Measurements from ENCODE around the gene FRMD5. TPM values are rescaled to one million over a fixed set of nuclear protein-coding genes. Genes with fewer than 3 reads are reported as not detected.
"Not testable (repeated sequence)": the region's sequence is repeated elsewhere in the genome, so short reads cannot be mapped to it uniquely, and the experiment has no call there.

The FRMD5 gene
- total RNA-seq, 1 experiment from 2014 or later = not detected

DNA sequence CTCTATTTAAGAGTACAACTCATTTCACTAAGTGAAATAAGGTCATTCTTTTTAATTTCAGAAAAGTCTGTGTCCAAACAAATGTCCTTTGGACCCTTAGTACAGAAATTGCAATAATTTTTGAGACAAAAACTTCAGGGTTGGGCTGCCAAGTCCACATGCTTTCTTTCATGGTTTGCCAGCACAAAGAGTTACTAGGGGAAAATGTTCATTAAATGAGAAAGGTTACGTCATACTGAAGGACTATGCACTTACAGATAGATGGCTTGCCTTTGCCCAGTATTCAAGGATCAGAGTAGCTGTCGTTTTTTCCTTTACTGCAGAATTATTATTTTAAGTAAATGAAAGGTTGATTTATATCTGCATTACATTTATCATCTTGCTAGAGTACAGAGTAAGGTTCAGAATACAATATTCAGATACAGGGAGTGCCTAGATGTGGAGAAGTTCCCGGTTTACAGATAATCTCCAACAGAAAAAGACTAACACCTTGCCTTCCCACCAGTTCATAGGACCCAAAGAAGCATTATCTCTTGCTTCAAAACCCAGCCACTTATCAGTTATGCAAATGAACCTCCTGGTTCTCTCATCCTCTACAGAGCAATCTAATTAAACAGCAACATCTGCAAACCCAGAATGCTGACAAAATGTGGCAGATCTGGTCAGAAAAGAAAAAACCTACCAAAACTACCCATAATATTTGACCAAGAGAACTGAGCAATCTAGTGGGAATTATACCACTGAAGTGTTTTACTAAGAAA, 179.3 kb downstream of the FRMD5 start:
- H3K9ac ChIP-seq (ENCODE audit: low read length) = no peak overlapping the region
- no peaks in the 10 kb centered on the region for H3K27me3 ChIP-seq (ENCODE audit: low read length)
- H4K20me1 ChIP-seq (ENCODE audit: insufficient read depth, low read depth, low read length) = no peaks in the 10 kb centered on the region
- DNase-seq = no peak
- H3K9me2 ChIP-seq (replicated peaks; ENCODE audit: insufficient read depth, low read length) = no peaks in the 10 kb centered on the region
- H2AFZ ChIP-seq (ENCODE audit: low read length) = peak overlapping the region; percentile 30; the same call in 1 of the 2 replicates
- no peak overlapping the region for H3K4me3 ChIP-seq (ENCODE audit: low read length)
- H3K27ac ChIP-seq (ENCODE audit: low read length) = no peak overlapping the region
- H3K9me3 ChIP-seq (ENCODE audit: low read length) = no peaks in the 10 kb centered on the region
- no peaks in the 10 kb centered on the region for H3K79me2 ChIP-seq (ENCODE audit: low read length)
- no peak overlapping the region for H3K4me2 ChIP-seq (ENCODE audit: low read depth, low read length, poor library complexity, severe bottlenecking)
- H3K4me1 ChIP-seq (ENCODE audit: low read length) = peaks cover 9% of the 10 kb centered on the region
- no peaks in the 10 kb centered on the region for H3K36me3 ChIP-seq (ENCODE audit: insufficient read depth, low read length)

DNA sequence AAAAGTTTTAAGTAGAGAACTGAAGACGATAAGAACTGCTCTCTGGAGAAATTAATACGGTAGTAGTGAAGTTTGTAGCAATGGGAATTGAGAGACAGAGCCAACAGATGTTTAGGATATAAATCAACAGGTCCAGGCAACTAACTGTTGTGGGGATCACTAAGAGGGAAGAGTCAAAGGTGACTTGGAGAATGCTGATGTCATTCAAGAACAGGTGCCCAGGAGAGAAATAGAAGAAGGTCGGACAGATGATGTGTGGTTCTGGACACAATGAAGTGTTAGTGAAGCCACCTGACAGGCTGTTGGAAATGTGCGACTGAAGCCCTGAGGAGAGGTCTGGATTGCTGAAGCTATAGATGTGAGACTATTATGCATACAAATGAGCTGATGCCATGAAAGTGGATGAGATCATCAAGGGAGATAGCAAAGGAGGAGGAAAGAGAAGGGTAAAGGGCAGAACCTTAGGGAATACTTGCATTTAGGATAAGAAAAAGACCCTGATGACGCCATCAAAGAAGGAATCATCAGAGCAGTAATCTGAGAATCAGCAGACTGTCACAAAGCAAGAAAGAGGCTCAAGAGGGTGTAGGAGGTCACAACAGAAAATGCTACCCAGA, 183.7 kb downstream of the FRMD5 start:
- no peaks in the 10 kb centered on the region for H3K79me2 ChIP-seq (ENCODE audit: low read length)
- H2AFZ ChIP-seq (ENCODE audit: low read length) = no peak overlapping the region
- H3K27ac ChIP-seq (ENCODE audit: low read length) = no peak overlapping the region
- no peak overlapping the region for H3K9ac ChIP-seq (ENCODE audit: low read length)
- no peak for DNase-seq
- H4K20me1 ChIP-seq (ENCODE audit: insufficient read depth, low read depth, low read length) = no peaks in the 10 kb centered on the region
- no peaks in the 10 kb centered on the region for H3K9me2 ChIP-seq (replicated peaks; ENCODE audit: insufficient read depth, low read length)
- no peaks in the 10 kb centered on the region for H3K27me3 ChIP-seq (ENCODE audit: low read length)
- H3K9me3 ChIP-seq (ENCODE audit: low read length) = no peaks in the 10 kb centered on the region
- no peak overlapping the region for H3K4me3 ChIP-seq (ENCODE audit: low read length)
- H3K4me1 ChIP-seq (ENCODE audit: low read length) = peaks cover 9% of the 10 kb centered on the region
- no peaks in the 10 kb centered on the region for H3K36me3 ChIP-seq (ENCODE audit: insufficient read depth, low read length)
- H3K4me2 ChIP-seq (ENCODE audit: low read depth, low read length, poor library complexity, severe bottlenecking) = no peak overlapping the region

DNA sequence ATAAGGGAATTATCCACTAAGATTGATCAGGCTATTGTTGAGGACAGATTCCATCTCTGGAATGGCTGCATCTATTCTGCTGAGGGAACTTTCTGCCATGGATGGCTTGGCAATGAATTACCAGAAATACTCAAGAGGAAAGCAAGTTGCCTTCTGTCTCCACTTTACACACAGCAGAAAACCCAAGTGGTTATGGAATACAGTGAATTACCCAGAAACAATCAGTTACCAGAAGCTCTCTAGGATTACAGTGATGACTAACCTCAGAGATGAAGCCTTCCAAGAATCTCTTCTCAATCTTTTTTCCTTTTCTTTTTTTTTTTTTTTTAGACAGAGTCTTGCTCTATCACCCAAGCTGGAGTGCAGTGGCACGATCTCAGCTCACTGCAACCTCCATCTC, 185.0 kb downstream of the FRMD5 start:
- Histone ChIP-seq H3K9me2 (replicated peaks; ENCODE audit: insufficient read depth, low read length) (no peaks in the 10 kb centered on the region), H3K4me2 (ENCODE audit: low read depth, low read length, poor library complexity, severe bottlenecking) (no peak overlapping the region), H4K20me1 (ENCODE audit: insufficient read depth, low read depth, low read length) (no peaks in the 10 kb centered on the region), H3K9ac (ENCODE audit: low read length) (no peak overlapping the region), H3K4me3 (ENCODE audit: low read length) (no peak overlapping the region), H3K27me3 (ENCODE audit: low read length) (no peaks in the 10 kb centered on the region), H3K36me3 (ENCODE audit: insufficient read depth, low read length) (no peaks in the 10 kb centered on the region), H3K4me1 (ENCODE audit: low read length) (no peaks in the 10 kb centered on the region), H3K79me2 (ENCODE audit: low read length) (no peaks in the 10 kb centered on the region), H2AFZ (ENCODE audit: low read length) (no peak overlapping the region), H3K27ac (ENCODE audit: low read length) (no peak overlapping the region), H3K9me3 (ENCODE audit: low read length) (no peaks in the 10 kb centered on the region)
- DNase-seq = no peak

DNA sequence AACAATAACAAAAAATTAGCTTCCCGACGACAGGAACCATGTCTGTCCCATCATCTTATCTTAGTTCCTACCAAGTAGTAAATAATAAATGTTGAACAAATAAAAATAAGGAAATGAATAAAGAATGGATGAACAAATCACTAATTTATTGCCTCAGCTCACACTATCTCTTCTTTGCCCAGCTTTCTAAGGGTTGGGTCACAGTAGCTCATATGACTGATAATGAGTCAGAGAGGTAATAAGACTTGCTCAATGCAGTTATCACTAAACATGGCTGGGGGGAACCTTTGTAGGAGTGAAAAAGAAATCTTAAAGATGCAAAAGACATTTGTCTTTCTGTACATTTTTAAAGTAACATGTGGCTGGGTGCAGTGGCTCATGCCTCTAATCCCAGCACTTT, 186.0 kb downstream of the FRMD5 start:
- no peak overlapping the region for H3K4me3 ChIP-seq (ENCODE audit: low read length)
- H2AFZ ChIP-seq (ENCODE audit: low read length) = no peak overlapping the region
- no peaks in the 10 kb centered on the region for H4K20me1 ChIP-seq (ENCODE audit: insufficient read depth, low read depth, low read length)
- H3K79me2 ChIP-seq (ENCODE audit: low read length) = no peaks in the 10 kb centered on the region
- no peak for DNase-seq
- no peaks in the 10 kb centered on the region for H3K9me3 ChIP-seq (ENCODE audit: low read length)
- no peak overlapping the region for H3K4me2 ChIP-seq (ENCODE audit: low read depth, low read length, poor library complexity, severe bottlenecking)
- no peaks in the 10 kb centered on the region for H3K36me3 ChIP-seq (ENCODE audit: insufficient read depth, low read length)
- H3K27ac ChIP-seq (ENCODE audit: low read length) = no peak overlapping the region
- H3K4me1 ChIP-seq (ENCODE audit: low read length) = no peaks in the 10 kb centered on the region
- H3K9me2 ChIP-seq (replicated peaks; ENCODE audit: insufficient read depth, low read length) = no peaks in the 10 kb centered on the region
- no peak overlapping the region for H3K9ac ChIP-seq (ENCODE audit: low read length)
- H3K27me3 ChIP-seq (ENCODE audit: low read length) = no peaks in the 10 kb centered on the region

DNA sequence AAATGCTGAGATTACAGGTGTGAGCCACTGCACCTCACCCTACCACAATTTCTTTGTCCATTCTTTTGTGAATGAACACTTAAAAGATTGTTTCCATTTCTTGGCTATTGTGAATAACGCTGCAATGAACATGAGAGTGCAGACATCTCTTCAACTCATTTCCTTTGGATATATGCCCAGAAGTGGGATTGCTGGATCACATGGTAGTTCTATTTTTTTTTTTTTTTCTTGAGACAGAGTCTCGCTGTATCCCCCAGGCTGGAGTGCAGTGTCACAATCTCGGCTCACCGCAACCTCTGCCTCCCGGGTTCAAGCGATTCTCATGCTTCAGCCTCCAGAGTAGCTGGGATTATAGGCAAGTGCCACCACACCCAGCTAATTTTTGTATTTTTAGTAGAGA, 194.8 kb downstream of the FRMD5 start:
- H3K27ac ChIP-seq (ENCODE audit: low read length); DNase-seq; H3K4me2 ChIP-seq (ENCODE audit: low read depth, low read length, poor library complexity, severe bottlenecking); H3K4me1 ChIP-seq (ENCODE audit: low read length); H3K9me3 ChIP-seq (ENCODE audit: low read length); H4K20me1 ChIP-seq (ENCODE audit: insufficient read depth, low read depth, low read length); H3K79me2 ChIP-seq (ENCODE audit: low read length); H3K36me3 ChIP-seq (ENCODE audit: insufficient read depth, low read length); H3K9ac ChIP-seq (ENCODE audit: low read length); H3K4me3 ChIP-seq (ENCODE audit: low read length); H2AFZ ChIP-seq (ENCODE audit: low read length); H3K27me3 ChIP-seq (ENCODE audit: low read length); H3K9me2 ChIP-seq (replicated peaks; ENCODE audit: insufficient read depth, low read length): not testable (repeated sequence)

DNA sequence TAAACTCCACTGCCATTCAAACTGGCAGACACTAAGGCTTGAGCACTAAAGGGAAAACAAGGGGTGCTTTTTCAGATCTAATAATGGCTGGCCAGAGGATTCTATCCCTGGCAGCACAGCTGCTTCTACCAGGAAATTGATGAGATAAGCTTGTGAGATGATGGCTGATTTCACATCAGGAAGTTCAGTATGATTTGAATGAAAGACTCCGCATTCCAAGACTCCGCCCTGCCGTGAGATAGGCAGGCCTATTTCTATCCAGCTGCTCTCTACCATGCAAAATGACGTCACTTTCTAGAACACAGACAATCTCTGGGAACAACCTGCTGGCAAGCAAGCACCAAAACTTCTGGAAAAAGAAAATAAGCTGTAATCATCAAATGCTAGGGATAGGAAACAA, 196.5 kb downstream of the FRMD5 start:
- no peaks in the 10 kb centered on the region for H3K27me3 ChIP-seq (ENCODE audit: low read length)
- no peak overlapping the region for H3K27ac ChIP-seq (ENCODE audit: low read length)

DNA sequence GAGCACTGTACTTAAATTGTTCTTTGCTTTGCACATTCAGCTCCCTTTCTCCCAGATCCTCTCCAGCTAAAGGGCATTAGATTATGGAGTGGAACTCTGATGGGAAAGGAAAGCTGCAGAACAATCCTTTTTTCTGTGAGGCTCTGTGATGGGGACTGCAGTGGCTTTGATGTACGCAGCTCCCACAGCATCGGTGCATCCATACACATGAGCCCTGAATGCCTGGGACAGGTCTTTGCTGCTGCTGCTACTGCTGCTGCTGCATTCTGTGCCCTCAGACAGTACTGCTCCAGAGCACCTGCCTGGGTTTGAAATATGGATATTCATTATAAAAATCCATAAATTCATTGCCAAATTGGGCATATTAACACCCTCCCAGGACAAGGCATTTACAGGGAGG, 203.9 kb downstream of the FRMD5 start:
- H3K9me2 ChIP-seq (replicated peaks; ENCODE audit: insufficient read depth, low read length) = no peaks in the 10 kb centered on the region
- no peak for DNase-seq
- no peak overlapping the region for H2AFZ ChIP-seq (ENCODE audit: low read length)
- H3K4me3 ChIP-seq (ENCODE audit: low read length) = no peak overlapping the region
- no peaks in the 10 kb centered on the region for H3K36me3 ChIP-seq (ENCODE audit: insufficient read depth, low read length)
- no peak overlapping the region for H3K9ac ChIP-seq (ENCODE audit: low read length)
- no peaks in the 10 kb centered on the region for H3K9me3 ChIP-seq (ENCODE audit: low read length)
- no peak overlapping the region for H3K27ac ChIP-seq (ENCODE audit: low read length)
- no peaks in the 10 kb centered on the region for H3K27me3 ChIP-seq (ENCODE audit: low read length)
- no peak overlapping the region for H3K4me2 ChIP-seq (ENCODE audit: low read depth, low read length, poor library complexity, severe bottlenecking)
- no peaks in the 10 kb centered on the region for H4K20me1 ChIP-seq (ENCODE audit: insufficient read depth, low read depth, low read length)
- H3K79me2 ChIP-seq (ENCODE audit: low read length) = no peaks in the 10 kb centered on the region
- H3K4me1 ChIP-seq (ENCODE audit: low read length) = peaks cover 10% of the 10 kb centered on the region

More for the DNA sequence above, 196.5 kb downstream of the FRMD5 start:
- Histone ChIP-seq H3K9me2 (replicated peaks; ENCODE audit: insufficient read depth, low read length) (no peaks in the 10 kb centered on the region), H3K79me2 (ENCODE audit: low read length) (no peaks in the 10 kb centered on the region), H3K4me3 (ENCODE audit: low read length) (no peak overlapping the region), H3K9me3 (ENCODE audit: low read length) (no peaks in the 10 kb centered on the region), H3K4me2 (ENCODE audit: low read depth, low read length, poor library complexity, severe bottlenecking) (no peak overlapping the region), H2AFZ (ENCODE audit: low read length) (no peak overlapping the region), H3K9ac (ENCODE audit: low read length) (no peak overlapping the region), H3K36me3 (ENCODE audit: insufficient read depth, low read length) (no peaks in the 10 kb centered on the region), H3K4me1 (ENCODE audit: low read length) (peaks cover 6% of the 10 kb centered on the region), H4K20me1 (ENCODE audit: insufficient read depth, low read depth, low read length) (no peaks in the 10 kb centered on the region)
- DNase-seq = no peak

DNA sequence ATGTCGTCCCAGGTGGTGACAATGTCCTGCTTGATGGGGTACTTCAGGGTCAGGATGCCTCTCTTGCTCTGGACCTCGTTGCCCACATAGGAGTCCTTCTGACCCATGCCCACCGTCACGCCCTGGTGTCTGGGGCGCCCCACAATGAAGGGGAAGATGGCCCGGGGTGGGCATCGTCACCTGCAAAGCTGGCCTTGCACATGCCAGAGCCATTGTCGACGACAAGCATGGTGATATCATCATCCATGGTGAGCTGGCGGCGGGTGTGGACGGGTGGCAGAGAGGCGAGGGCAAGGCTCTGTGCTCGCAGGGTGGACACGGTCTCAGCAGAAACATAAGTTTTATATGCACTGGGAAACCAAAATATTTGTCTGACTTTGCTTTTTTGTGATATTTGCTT, 205.1 kb downstream of the FRMD5 start:
- DNase-seq = no peak
- no peaks in the 10 kb centered on the region for H3K9me2 ChIP-seq (replicated peaks; ENCODE audit: insufficient read depth, low read length)
- H3K9ac ChIP-seq (ENCODE audit: low read length) = no peak overlapping the region
- no peaks in the 10 kb centered on the region for H3K27me3 ChIP-seq (ENCODE audit: low read length)
- H3K79me2 ChIP-seq (ENCODE audit: low read length) = no peaks in the 10 kb centered on the region
- H2AFZ ChIP-seq (ENCODE audit: low read length) = no peak overlapping the region
- H3K4me2 ChIP-seq (ENCODE audit: low read depth, low read length, poor library complexity, severe bottlenecking) = no peak overlapping the region
- H3K4me1 ChIP-seq (ENCODE audit: low read length) = peaks cover 20% of the 10 kb centered on the region
- H4K20me1 ChIP-seq (ENCODE audit: insufficient read depth, low read depth, low read length) = no peaks in the 10 kb centered on the region
- no peak overlapping the region for H3K27ac ChIP-seq (ENCODE audit: low read length)
- H3K9me3 ChIP-seq (ENCODE audit: low read length) = no peaks in the 10 kb centered on the region
- no peaks in the 10 kb centered on the region for H3K36me3 ChIP-seq (ENCODE audit: insufficient read depth, low read length)
- no peak overlapping the region for H3K4me3 ChIP-seq (ENCODE audit: low read length)

All from Karpas-422 (cell line).